GM12865 (cell line): ENCODE measurements around the gene BTRC.
A peak's percentile ranks its signal among the peaks of the same experiment; 100 is the strongest.

Experiments
- DNase-seq: peaks from one replicate; pipeline ENCODE4 v3.0.0; 2010; ENCODE audit warnings: low read depth
- H3K4me3 ChIP-seq: 2 replicates; pipeline ENCODE4 v1.5.1; 2011; ENCODE audit warnings: mild to moderate bottlenecking, low read depth, low read length, control low read depth
- TF ChIP-seq, protein P1 (sequence below): IDR thresholded peaks from 2 replicates; pipeline ENCODE4 v1.5.1; 2011; ENCODE audit warnings: low read length, control low read depth, low read depth, inconsistent platforms; ENCODE audit not compliant: insufficient read depth; ENCODE audit errors: missing control alignments

Gene BTRC

DNA sequence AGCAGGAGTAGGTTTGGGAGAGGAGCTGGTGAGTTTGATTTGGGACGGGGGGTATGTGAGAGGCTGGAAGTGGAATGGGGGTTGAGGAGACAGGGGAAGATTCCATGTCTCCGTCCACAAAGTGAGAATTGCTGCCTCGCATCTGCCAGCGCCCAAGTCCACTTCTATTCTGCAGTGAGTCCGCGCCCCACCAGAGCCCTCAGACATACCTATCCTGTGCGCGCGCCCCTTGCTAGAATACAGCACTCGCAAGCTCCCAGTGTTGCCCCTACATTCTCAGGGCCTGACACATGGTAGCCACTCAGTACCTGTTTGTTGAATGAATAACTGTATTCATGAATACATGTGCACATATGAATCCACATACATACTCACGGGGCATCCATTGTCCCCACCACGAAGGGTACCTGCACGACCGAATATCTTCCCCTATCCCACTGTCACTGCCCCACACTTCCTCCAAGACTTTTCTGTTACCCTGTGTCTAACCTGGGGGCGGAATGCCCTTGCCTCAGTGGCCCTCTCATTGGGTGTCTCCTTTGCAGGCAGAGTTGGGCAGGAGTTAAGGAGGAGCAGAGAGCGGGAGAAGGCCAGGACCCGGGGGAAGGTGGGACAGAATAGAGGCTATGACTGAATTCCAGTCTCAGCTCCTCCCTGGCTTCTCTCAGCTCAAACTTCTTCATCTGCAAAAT lies 214.2 kb downstream of the BTRC start:
- no peak for DNase-seq
- TF ChIP-seq, protein P1, sequence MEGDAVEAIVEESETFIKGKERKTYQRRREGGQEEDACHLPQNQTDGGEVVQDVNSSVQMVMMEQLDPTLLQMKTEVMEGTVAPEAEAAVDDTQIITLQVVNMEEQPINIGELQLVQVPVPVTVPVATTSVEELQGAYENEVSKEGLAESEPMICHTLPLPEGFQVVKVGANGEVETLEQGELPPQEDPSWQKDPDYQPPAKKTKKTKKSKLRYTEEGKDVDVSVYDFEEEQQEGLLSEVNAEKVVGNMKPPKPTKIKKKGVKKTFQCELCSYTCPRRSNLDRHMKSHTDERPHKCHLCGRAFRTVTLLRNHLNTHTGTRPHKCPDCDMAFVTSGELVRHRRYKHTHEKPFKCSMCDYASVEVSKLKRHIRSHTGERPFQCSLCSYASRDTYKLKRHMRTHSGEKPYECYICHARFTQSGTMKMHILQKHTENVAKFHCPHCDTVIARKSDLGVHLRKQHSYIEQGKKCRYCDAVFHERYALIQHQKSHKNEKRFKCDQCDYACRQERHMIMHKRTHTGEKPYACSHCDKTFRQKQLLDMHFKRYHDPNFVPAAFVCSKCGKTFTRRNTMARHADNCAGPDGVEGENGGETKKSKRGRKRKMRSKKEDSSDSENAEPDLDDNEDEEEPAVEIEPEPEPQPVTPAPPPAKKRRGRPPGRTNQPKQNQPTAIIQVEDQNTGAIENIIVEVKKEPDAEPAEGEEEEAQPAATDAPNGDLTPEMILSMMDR = no peak
- no peak overlapping the region for H3K4me3 ChIP-seq

DNA sequence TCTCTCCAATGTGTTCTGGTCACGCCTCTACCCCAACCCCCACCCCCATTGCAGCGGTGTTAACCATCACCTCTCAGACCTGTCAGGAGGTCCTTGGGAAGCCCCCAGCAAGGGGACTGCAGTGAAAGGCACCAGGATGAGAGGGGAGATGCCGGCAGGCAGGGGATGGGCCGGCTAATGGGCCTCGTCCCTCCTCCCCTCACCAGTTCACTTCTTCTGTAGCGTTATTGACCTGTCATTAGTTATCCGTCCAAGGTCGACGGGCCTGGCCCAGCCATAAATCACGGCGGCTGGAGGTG lies 215.3 kb downstream of the BTRC start:
- TF ChIP-seq, protein P1 = no peak
- no peak overlapping the region for H3K4me3 ChIP-seq
- DNase-seq = no peak

- DNase-seq = peak; percentile 82
- TF ChIP-seq, protein P1 = peak; percentile 83
- H3K4me3 ChIP-seq = peak overlapping the region; percentile 62
Measured at GRCh38 chr10:101569622-101570427, 215.9 kb downstream of the BTRC start.

DNA sequence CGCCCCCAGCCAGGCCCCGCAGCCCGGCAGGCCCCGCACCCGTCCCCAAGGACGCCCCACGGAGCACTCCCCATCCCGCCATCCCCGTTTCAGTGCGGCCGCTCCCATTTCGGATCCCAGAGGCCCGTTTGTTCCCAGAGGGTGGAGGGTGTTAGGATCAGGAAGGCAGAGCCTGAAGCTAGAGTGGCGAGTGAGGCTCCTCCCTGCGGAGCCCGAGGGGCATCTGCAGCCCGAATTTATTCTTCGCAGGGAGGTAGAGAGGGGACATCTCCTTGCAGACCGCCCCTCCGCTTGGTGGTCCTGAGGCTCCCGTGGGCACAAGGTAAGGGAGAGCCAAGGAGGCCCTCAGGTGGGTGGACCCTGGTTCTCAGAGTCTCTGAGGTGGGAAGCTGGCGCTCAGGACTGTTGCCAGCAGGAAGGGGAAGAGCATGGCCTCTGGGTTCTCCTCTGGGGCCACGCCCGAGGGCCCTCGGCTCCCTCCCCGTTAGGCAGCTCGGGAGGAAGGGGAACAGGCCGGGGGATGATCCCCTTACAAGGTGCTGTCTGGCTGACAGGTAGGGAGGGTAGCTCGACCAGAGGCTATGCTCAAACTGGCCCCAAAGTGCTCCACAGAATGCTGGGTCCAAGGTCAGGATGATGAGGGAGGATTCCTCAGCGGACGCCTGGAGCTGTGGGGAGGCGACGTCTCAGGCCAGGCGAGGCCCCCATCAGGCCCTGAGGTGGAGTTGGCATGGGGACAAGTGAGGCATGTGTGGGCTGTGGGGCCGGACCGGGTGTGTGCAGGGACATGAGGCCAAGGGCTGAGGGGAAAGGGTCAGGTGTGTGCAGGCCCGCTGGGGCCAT lies 216.7 kb downstream of the BTRC start:
- H3K4me3 ChIP-seq = peak overlapping the region; percentile 62
- no peak for DNase-seq
- TF ChIP-seq, protein P1 = no peak

GRCh38 chr10:101571271-101571925 lies 217.4 kb downstream of the BTRC start:
- TF ChIP-seq, protein P1 = no peak
- H3K4me3 ChIP-seq = no peak overlapping the region
- no peak for DNase-seq

- TF ChIP-seq, protein P1 = no peak
- DNase-seq = no peak
- no peak overlapping the region for H3K4me3 ChIP-seq
Measured at GRCh38 chr10:101572126-101572525, 218.2 kb downstream of the BTRC start.
